EL (cell line): ENCODE data around the gene HHATL.

Experiments used
- DNase-seq: peaks from one replicate; pipeline ENCODE4 v3.0.0-alpha.2; 2016

Gene HHATL

DNA sequence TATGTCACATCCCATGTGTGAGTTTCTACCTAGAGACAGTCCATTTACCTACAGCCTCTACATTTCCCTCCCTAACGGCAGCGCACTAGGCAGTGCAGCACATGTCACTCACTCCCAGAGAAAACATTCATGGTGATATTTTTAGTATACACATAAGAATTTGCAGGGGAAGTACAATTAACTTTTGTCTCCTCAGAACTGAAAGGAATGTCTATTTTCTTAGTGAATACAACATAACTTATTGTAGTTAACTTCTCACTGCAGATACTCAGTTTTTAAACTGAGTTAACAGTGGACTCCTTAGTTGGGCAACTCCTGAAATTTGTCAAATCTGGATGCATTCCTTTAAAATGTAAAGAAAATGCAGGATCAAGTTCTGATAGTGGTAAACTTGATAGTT, 53.6 kb downstream of the HHATL start:
- DNase-seq = no peak

DNA sequence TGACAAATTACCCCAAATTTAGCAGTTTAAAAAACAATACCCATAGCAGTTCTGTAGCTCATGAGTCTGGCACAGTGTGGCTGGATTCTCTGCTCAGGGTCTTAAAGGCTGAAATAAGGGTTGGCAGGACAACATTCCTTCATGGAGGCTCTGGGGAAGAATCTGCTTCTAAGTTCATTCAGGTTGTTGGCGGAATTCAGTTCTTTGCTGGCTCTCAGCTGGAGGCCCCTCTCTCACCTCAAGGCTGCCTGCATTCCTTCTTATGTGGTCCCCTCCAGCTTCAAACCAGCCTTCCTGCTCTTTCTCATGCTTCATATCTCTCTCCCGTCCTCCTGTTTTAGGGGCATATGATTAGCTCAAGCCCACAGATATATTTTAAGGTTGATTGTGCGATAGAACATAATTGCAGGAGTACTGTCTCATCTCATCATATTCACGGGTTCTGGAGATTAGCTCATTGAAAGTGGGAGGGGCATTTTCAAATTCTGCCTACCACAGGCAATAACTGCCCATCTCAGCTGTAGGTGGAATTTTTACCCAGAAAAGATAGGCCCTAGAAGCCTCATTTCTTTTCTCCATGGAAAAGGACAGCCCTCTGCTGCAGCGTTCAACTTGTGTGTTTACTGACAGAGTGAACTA, 54.7 kb downstream of the HHATL start:
- no peak for DNase-seq
